Measurements from ENCODE around the gene C2orf69.
"Not testable (repeated sequence)": the region's sequence is repeated elsewhere in the genome, so short reads cannot be mapped to it uniquely, and the experiment has no call there.

The C2orf69 gene

DNA sequence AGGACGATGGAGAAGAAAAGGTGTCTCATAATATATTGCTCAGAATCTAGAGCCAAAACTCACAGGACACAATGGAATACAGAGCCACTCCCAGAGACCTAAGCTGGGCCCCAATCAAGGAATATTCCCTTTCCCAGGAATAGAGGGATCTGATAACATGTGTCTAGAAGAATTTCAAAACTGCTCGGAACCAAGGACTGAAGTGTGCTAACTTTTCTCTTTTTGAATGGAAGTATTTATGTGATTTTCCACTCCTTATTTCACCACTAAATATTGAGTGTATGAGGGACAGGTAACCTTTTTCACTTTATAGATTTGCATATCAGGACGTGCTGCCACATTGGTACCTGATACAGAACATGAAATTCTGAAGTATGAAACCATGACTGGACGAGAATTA is 9.2 kb upstream of the C2orf69 start:
- no peak for ATAC-seq (replicated peaks)
- Mint-ChIP-seq H3K4me3 (no peak overlapping the region), H3K4me1 (ENCODE audit: low read depth in 2 of 2) (no peaks in the 10 kb centered on the region), H3K36me3 (ENCODE audit: insufficient read depth) (no peaks in the 10 kb centered on the region), H3K27me3 (peaks cover 44 to 58% of the 10 kb centered on the region in 2 donors), H3K27ac (no peak overlapping the region), H3K9me3 (no peaks in the 10 kb centered on the region)
- no peak for DNase-seq

- Mint-ChIP-seq H3K4me1 (ENCODE audit: low read depth in 2 of 2) (no peaks in the 10 kb centered on the region), H3K36me3 (ENCODE audit: insufficient read depth) (no peaks in the 10 kb centered on the region), H3K27ac (no peak overlapping the region), H3K4me3 (no peak overlapping the region), H3K27me3 (peaks cover 46 to 62% of the 10 kb centered on the region in 2 donors), H3K9me3 (no peaks in the 10 kb centered on the region)
- DNase-seq: no peak
- ATAC-seq (replicated peaks): no peak
Measured at GRCh38 chr2:199902486-199903110, 8.5 kb upstream of the C2orf69 start.

DNA sequence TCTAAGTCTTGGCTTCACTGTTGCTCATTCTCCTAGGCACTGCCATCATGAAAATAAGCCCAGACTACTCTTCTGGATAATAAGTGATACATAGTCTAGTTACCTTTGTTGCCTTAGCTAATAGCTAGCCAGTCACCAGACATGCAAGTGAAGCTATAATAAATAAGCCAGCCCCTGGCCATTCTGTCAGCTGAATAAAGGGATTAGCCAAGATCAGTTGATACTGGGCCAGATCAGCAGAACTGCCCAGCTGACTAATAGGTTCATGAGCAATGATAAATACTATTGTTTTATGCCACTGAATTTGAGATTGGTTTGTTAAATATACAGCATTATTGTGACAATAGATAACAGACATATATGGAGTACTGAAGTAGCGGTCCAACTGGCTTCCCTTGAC is 8.0 kb upstream of the C2orf69 start:
- Mint-ChIP-seq H3K27ac (no peak overlapping the region), H3K4me1 (ENCODE audit: low read depth in 2 of 2) (no peaks in the 10 kb centered on the region), H3K9me3 (no peaks in the 10 kb centered on the region), H3K36me3 (ENCODE audit: insufficient read depth) (no peaks in the 10 kb centered on the region), H3K4me3 (no peak overlapping the region), H3K27me3 (peaks cover 49 to 65% of the 10 kb centered on the region in 2 donors)
- ATAC-seq (replicated peaks): no peak
- no peak for DNase-seq

GRCh38 chr2:199907008-199907714 is 3.9 kb upstream of the C2orf69 start:
- H3K27ac Mint-ChIP-seq: no peak overlapping the region
- peaks cover 38 to 48% of the 10 kb centered on the region in 2 donors for H3K27me3 Mint-ChIP-seq
- no peaks in the 10 kb centered on the region for H3K36me3 Mint-ChIP-seq (ENCODE audit: insufficient read depth)
- peaks cover 4 to 13% of the 10 kb centered on the region in 2 donors for H3K4me1 Mint-ChIP-seq (ENCODE audit: low read depth in 2 of 2)
- H3K9me3 Mint-ChIP-seq: no peaks in the 10 kb centered on the region
- ATAC-seq (replicated peaks): no peak
- H3K4me3 Mint-ChIP-seq: no peak overlapping the region
- no peak for DNase-seq

- Mint-ChIP-seq H3K27me3 (peaks cover 21 to 24% of the 10 kb centered on the region in 2 donors), H3K4me1 (ENCODE audit: low read depth in 2 of 2) (peaks cover 16 to 29% of the 10 kb centered on the region in 2 donors), H3K9me3 (no peaks in the 10 kb centered on the region), H3K36me3 (ENCODE audit: insufficient read depth) (no peaks in the 10 kb centered on the region), H3K4me3 (peak overlapping the region; percentile 91 to 96), H3K27ac (peak overlapping the region; percentile 90 to 93)
- no peak for ATAC-seq (replicated peaks)
- no peak for DNase-seq
Measured at GRCh38 chr2:199910338-199911051, 598 bp upstream of the C2orf69 start.

DNA sequence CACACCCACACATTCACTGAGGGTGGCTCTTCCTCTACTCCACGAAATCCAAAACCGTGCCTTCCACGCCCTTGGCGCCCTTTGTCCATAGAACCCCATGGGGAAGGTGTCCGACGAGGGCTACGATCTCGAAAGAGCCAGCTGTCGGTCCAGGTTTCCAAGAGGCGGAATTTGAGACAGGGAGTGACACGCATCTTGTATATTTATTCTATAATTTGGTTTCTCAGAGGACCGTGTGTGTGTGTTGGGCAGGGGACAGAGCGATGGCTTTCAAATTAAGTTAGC is 726 bp downstream of the C2orf69 start:
- peak overlapping the region; percentile 91 to 96 for H3K4me3 Mint-ChIP-seq
- peaks cover 9 to 13% of the 10 kb centered on the region in 2 donors for H3K27me3 Mint-ChIP-seq
- peak overlapping the region; percentile 90 to 93 for H3K27ac Mint-ChIP-seq
- DNase-seq: no peak
- H3K36me3 Mint-ChIP-seq (ENCODE audit: insufficient read depth): peaks cover 2% of the 10 kb centered on the region
- peaks cover 20 to 34% of the 10 kb centered on the region in 2 donors for H3K4me1 Mint-ChIP-seq (ENCODE audit: low read depth in 2 of 2)
- no peak for ATAC-seq (replicated peaks)
- H3K9me3 Mint-ChIP-seq: no peaks in the 10 kb centered on the region

GRCh38 chr2:199912553-199913114 is 1.5 kb downstream of the C2orf69 start:
- ATAC-seq (replicated peaks); H3K27me3 Mint-ChIP-seq; H3K27ac Mint-ChIP-seq; H3K36me3 Mint-ChIP-seq (ENCODE audit: insufficient read depth); H3K9me3 Mint-ChIP-seq; DNase-seq: not testable (repeated sequence)
- Mint-ChIP-seq H3K4me1 (ENCODE audit: low read depth in 2 of 2) (peaks cover 22 to 34% of the 10 kb centered on the region in 2 donors), H3K4me3 (peak overlapping the region; percentile 52 to 96)

DNA sequence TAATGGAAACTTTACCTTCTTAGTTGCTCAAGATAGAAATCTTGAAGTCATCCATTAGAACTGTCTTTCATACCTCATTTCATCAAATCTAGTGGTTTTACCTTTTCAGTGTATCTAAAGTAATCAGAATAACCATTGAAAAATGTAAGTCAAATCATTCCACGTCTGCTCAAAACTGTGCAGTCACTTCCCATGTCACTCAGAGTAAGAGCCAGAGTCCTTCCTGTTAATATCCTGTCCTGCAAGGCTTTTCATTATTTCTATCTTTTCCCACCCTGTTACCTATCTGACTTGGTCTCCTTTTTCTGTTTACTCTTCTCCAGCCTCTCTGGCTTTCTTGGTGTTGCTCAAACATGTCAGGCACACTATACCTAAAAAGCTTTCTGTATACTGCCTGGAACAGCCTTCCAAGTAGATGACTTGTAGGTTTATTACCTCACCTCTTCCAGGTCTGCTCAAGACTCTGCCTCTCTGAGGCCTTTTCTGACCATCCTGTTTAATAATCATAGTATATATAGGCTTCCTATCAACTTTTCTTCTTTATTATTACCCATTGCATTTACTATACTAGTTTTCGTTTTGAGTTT is 3.4 kb downstream of the C2orf69 start:
- Mint-ChIP-seq H3K36me3 (ENCODE audit: insufficient read depth) (peaks cover 6% of the 10 kb centered on the region), H3K27me3 (no peaks in the 10 kb centered on the region), H3K27ac (peak overlapping the region in 1 of 2 donors; percentile 39), H3K4me1 (ENCODE audit: low read depth in 2 of 2) (peaks cover 26 to 34% of the 10 kb centered on the region in 2 donors), H3K9me3 (no peaks in the 10 kb centered on the region), H3K4me3 (peak overlapping the region in 1 of 2 donors; percentile 28)
- no peak for DNase-seq
- ATAC-seq (replicated peaks): no peak

DNA sequence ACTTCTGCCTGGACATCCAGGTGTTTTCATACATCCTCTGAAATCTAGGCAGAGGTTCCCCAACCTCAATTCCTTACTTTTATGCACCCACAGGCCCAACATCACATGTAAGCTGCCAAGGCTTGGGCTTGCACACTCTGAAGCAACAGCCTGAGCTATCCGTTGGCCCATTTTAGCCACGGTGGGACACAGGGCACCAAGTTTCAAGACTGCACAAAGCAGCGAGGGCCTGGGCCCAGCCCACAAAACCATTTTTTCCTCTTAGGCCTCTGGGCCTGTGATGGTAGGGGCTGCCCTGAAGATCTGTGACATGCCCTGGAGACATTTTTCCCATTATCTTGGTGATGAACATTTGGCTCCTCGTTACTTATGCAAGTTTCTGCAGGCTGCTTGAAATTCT is 5.9 kb downstream of the C2orf69 start:
- H3K4me1 Mint-ChIP-seq (ENCODE audit: low read depth in 2 of 2): peaks cover 22 to 26% of the 10 kb centered on the region in 2 donors
- DNase-seq: no peak
- no peaks in the 10 kb centered on the region for H3K27me3 Mint-ChIP-seq
- ATAC-seq (replicated peaks): no peak
- H3K9me3 Mint-ChIP-seq: no peaks in the 10 kb centered on the region
- H3K4me3 Mint-ChIP-seq: no peak overlapping the region
- peak overlapping the region in 1 of 2 donors; percentile 32 for H3K27ac Mint-ChIP-seq
- peaks cover 6% of the 10 kb centered on the region for H3K36me3 Mint-ChIP-seq (ENCODE audit: insufficient read depth)

DNA sequence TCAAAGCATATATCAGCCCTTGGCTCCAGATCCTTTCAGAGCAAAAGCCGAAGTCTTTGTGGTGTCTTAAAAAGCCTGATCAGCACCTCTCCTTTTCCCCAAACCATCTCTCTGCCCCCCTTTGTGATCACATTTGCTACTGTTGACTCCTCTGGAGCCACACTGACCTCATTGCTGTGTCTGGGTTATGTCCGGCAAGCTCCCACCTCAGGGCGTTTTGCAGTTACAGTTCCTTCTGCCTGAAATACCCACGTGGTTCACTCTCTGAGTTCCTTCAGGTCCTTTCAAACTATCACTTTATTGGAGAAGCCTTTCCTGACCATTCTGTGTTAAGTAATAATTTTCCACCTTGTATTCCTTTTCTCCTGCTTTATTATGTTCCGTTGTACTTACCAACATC is 11.8 kb downstream of the C2orf69 start:
- Mint-ChIP-seq H3K4me3 (no peak overlapping the region), H3K36me3 (ENCODE audit: insufficient read depth) (peaks cover 7% of the 10 kb centered on the region), H3K27ac (no peak overlapping the region), H3K9me3 (no peaks in the 10 kb centered on the region), H3K27me3 (no peaks in the 10 kb centered on the region), H3K4me1 (ENCODE audit: low read depth in 2 of 2) (peaks cover 8 to 13% of the 10 kb centered on the region in 2 donors)
- DNase-seq: no peak
- ATAC-seq (replicated peaks): no peak

DNA sequence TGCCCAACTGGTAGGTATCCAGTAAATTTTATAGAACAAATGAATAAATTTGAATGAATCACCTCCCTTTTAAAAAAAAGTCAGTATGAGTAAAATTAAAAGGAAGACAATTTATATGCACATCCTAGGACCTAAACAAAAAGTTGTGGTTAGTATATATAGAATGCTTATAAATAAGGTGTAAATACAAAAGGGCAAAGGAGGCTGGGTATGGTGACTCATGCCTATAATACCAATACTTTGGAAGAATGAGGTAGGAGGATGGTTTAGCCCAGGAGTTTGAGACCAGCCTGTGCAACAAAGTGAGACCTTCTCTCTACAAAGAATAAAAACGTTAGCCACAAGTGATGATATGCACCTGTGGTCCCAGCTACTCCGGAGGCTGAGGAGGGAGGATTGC is 12.8 kb downstream of the C2orf69 start:
- DNase-seq (no peak), ATAC-seq (replicated peaks) (no peak)
- no peaks in the 10 kb centered on the region for H3K27me3 Mint-ChIP-seq
- peaks cover 8 to 9% of the 10 kb centered on the region in 2 donors for H3K4me1 Mint-ChIP-seq (ENCODE audit: low read depth in 2 of 2)
- peaks cover 7% of the 10 kb centered on the region for H3K36me3 Mint-ChIP-seq (ENCODE audit: insufficient read depth)
- no peaks in the 10 kb centered on the region for H3K9me3 Mint-ChIP-seq
- no peak overlapping the region for H3K4me3 Mint-ChIP-seq
- peak overlapping the region in 1 of 2 donors; percentile 41 for H3K27ac Mint-ChIP-seq

DNA sequence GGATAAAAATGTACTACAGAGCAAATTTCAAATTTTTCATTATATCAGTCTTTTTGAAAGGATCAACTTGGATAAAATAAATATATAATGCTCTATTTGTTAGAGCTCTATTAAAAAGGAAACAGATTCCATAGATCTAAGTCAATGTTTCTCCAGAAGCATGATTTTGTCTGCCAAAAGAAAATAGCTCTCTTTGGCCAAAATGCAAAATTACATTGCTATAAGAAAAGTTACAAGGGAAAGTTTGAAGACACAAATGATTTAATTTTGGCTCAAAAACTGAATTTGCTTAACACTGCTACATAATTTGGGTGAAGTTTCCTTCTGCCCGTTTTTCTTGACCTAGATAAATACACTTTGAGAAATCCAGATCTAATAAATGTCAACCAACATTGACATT is 15.7 kb downstream of the C2orf69 start:
- peaks cover 6 to 8% of the 10 kb centered on the region in 2 donors for H3K4me1 Mint-ChIP-seq (ENCODE audit: low read depth in 2 of 2)
- no peaks in the 10 kb centered on the region for H3K9me3 Mint-ChIP-seq
- DNase-seq (no peak), ATAC-seq (replicated peaks) (no peak)
- peaks cover 22% of the 10 kb centered on the region for H3K36me3 Mint-ChIP-seq (ENCODE audit: insufficient read depth)
- peak overlapping the region in 1 of 2 donors; percentile 28 for H3K27ac Mint-ChIP-seq
- H3K4me3 Mint-ChIP-seq: no peak overlapping the region
- H3K27me3 Mint-ChIP-seq: no peaks in the 10 kb centered on the region

DNA sequence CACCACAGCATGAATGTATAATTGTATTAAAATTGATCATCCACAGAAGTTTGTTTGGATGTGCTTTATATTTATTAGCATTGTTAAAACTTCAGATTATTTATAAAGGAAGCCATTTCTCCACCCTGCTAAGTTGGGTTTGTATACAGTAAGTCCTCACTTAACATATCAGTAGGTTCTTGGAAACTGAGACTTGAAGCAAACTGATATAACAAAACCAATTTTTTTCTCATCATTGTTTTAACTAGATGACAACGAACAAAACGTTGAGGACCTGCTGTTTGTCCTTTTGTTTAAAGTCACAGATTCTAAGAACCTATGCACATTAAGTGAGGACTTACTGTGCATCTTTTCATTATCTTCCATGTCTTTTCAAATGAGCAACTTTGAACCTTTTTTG is 17.1 kb downstream of the C2orf69 start:
- DNase-seq (no peak), ATAC-seq (replicated peaks) (no peak)
- Mint-ChIP-seq H3K27ac (peak overlapping the region; percentile 2 to 19), H3K4me3 (no peak overlapping the region), H3K27me3 (no peaks in the 10 kb centered on the region), H3K4me1 (ENCODE audit: low read depth in 2 of 2) (no peaks in the 10 kb centered on the region), H3K36me3 (ENCODE audit: insufficient read depth) (peaks cover 36% of the 10 kb centered on the region), H3K9me3 (no peaks in the 10 kb centered on the region)

Data from effector memory CD8-positive, alpha-beta T cell (primary cell).